ENCODE results near the gene CYSTM1.

Gene CYSTM1

GRCh38 chr5:140235791-140236551 lies 61.0 kb downstream of the CYSTM1 start:
- Histone ChIP-seq H3K36me3 (ENCODE audit: control insufficient read depth, insufficient read depth, low read length) (no peaks in the 10 kb centered on the region), H3K27ac (ENCODE audit: low read length) (no peak overlapping the region), H3K4me3 (ENCODE audit: low read length) (no peak overlapping the region), H3K27me3 (ENCODE audit: control insufficient read depth, insufficient read depth, low read length) (no peaks in the 10 kb centered on the region), H3K9me3 (ENCODE audit: control insufficient read depth, insufficient read depth, low read length) (no peaks in the 10 kb centered on the region), H3K4me1 (ENCODE audit: control insufficient read depth, insufficient read depth, low read length) (no peaks in the 10 kb centered on the region)
- no peak for DNase-seq (ENCODE audit: low read depth, low spot score)
- no CpG with 5 or more reads among the region's 11 CpGs for WGBS (ENCODE audit: insufficient coverage, insufficient read length)

DNA sequence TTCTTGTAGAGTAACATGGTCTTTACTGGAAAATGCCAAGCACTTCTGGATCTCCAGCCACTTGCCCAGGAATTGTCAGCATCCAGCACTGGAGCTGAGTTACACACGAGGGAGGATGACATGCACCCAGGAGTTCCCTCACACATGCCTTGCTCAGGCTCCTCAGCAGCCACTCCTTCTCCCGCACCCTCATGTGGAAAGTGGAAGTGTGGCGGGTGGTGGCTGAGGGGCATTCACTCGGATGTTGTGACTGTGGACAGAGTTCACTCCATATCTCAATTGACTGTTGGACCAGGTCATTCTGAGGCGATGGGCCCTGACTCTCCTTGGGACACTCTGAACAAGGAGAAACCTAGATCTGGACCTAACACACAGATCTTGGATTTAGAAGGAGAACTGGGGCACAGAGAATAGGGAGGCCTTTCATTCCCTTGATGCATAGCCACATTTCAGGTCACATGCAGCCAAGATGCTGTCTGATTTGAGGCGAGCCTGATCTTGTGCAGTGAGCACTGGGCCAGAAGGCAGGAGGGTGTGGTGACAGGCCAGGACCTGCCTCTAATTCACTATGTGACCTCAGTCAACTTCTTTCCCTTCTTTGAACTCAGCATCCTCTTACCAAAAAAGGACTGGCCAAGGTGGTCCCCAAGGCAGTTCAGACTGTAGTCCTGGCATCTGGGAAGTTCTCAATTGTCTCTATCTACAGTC lies 62.1 kb downstream of the CYSTM1 start:
- Histone ChIP-seq H3K4me1 (ENCODE audit: control insufficient read depth, insufficient read depth, low read length) (peaks cover 3% of the 10 kb centered on the region; the same call in 1 of the 2 replicates), H3K27me3 (ENCODE audit: control insufficient read depth, insufficient read depth, low read length) (no peaks in the 10 kb centered on the region), H3K36me3 (ENCODE audit: control insufficient read depth, insufficient read depth, low read length) (no peaks in the 10 kb centered on the region), H3K27ac (ENCODE audit: low read length) (no peak overlapping the region), H3K9me3 (ENCODE audit: control insufficient read depth, insufficient read depth, low read length) (no peaks in the 10 kb centered on the region), H3K4me3 (ENCODE audit: low read length) (no peak overlapping the region)
- DNase-seq (ENCODE audit: low read depth, low spot score), result no peak
- no CpG with 5 or more reads among the region's 6 CpGs for WGBS (ENCODE audit: insufficient coverage, insufficient read length)

GRCh38 chr5:140238756-140239155 lies 63.8 kb downstream of the CYSTM1 start:
- no peaks in the 10 kb centered on the region for H3K9me3 ChIP-seq (ENCODE audit: control insufficient read depth, insufficient read depth, low read length)
- H3K36me3 ChIP-seq (ENCODE audit: control insufficient read depth, insufficient read depth, low read length), result no peaks in the 10 kb centered on the region
- no peaks in the 10 kb centered on the region for H3K27me3 ChIP-seq (ENCODE audit: control insufficient read depth, insufficient read depth, low read length)
- H3K4me3 ChIP-seq (ENCODE audit: low read length), result no peak overlapping the region
- no CpG with 5 or more reads among the region's 6 CpGs for WGBS (ENCODE audit: insufficient coverage, insufficient read length)
- DNase-seq (ENCODE audit: low read depth, low spot score), result no peak
- peaks cover 3% of the 10 kb centered on the region; the same call in 1 of the 2 replicates for H3K4me1 ChIP-seq (ENCODE audit: control insufficient read depth, insufficient read depth, low read length)
- no peak overlapping the region for H3K27ac ChIP-seq (ENCODE audit: low read length)

GRCh38 chr5:140239461-140239860 lies 64.5 kb downstream of the CYSTM1 start:
- Histone ChIP-seq H3K4me1 (ENCODE audit: control insufficient read depth, insufficient read depth, low read length) (peaks cover 3% of the 10 kb centered on the region; the same call in 1 of the 2 replicates), H3K4me3 (ENCODE audit: low read length) (no peak overlapping the region), H3K27ac (ENCODE audit: low read length) (no peak overlapping the region), H3K27me3 (ENCODE audit: control insufficient read depth, insufficient read depth, low read length) (no peaks in the 10 kb centered on the region), H3K36me3 (ENCODE audit: control insufficient read depth, insufficient read depth, low read length) (no peaks in the 10 kb centered on the region), H3K9me3 (ENCODE audit: control insufficient read depth, insufficient read depth, low read length) (no peaks in the 10 kb centered on the region)
- no CpG with 5 or more reads among the region's 5 CpGs for WGBS (ENCODE audit: insufficient coverage, insufficient read length)
- no peak for DNase-seq (ENCODE audit: low read depth, low spot score)

GRCh38 chr5:140239939-140240700 lies 65.1 kb downstream of the CYSTM1 start:
- H3K36me3 ChIP-seq (ENCODE audit: control insufficient read depth, insufficient read depth, low read length), result no peaks in the 10 kb centered on the region; the same call in 1 of the 2 replicates
- peak; percentile 60 for DNase-seq (ENCODE audit: low read depth, low spot score)
- peaks cover 3% of the 10 kb centered on the region; the same call in 1 of the 2 replicates for H3K4me1 ChIP-seq (ENCODE audit: control insufficient read depth, insufficient read depth, low read length)
- H3K27me3 ChIP-seq (ENCODE audit: control insufficient read depth, insufficient read depth, low read length), result no peaks in the 10 kb centered on the region
- no peak overlapping the region for H3K4me3 ChIP-seq (ENCODE audit: low read length)
- H3K27ac ChIP-seq (ENCODE audit: low read length), result no peak overlapping the region
- H3K9me3 ChIP-seq (ENCODE audit: control insufficient read depth, insufficient read depth, low read length), result no peaks in the 10 kb centered on the region
- no CpG with 5 or more reads among the region's 11 CpGs for WGBS (ENCODE audit: insufficient coverage, insufficient read length)

GRCh38 chr5:140240987-140241706 lies 66.2 kb downstream of the CYSTM1 start:
- Histone ChIP-seq H3K36me3 (ENCODE audit: control insufficient read depth, insufficient read depth, low read length) (no peaks in the 10 kb centered on the region; the same call in 1 of the 2 replicates), H3K4me1 (ENCODE audit: control insufficient read depth, insufficient read depth, low read length) (peaks cover 3% of the 10 kb centered on the region; the same call in 1 of the 2 replicates), H3K27ac (ENCODE audit: low read length) (no peak overlapping the region), H3K4me3 (ENCODE audit: low read length) (no peak overlapping the region), H3K27me3 (ENCODE audit: control insufficient read depth, insufficient read depth, low read length) (no peaks in the 10 kb centered on the region), H3K9me3 (ENCODE audit: control insufficient read depth, insufficient read depth, low read length) (no peaks in the 10 kb centered on the region)
- DNase-seq (ENCODE audit: low read depth, low spot score), result no peak
- no CpG with 5 or more reads among the region's 9 CpGs for WGBS (ENCODE audit: insufficient coverage, insufficient read length)

DNA sequence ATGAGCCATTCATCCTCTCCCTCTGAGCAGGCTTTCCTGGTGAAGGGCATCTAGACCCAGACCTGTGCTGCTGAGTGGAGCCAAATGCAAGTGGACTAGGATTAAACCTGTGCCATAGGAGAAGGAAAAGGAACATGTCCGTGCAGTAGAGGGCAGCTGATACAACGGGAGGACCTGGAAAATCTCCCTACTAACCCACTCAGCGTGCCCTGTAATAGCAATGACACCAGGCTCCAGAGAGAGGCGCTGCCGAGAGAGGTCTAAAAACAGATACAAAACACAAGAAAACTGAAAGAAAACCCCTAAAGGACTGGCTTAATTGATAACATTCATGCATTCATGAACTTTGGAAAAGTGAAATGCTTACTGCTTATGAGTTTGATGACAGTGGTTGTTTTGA lies 67.1 kb downstream of the CYSTM1 start:
- Histone ChIP-seq H3K36me3 (ENCODE audit: control insufficient read depth, insufficient read depth, low read length) (no peaks in the 10 kb centered on the region; the same call in 1 of the 2 replicates), H3K9me3 (ENCODE audit: control insufficient read depth, insufficient read depth, low read length) (no peaks in the 10 kb centered on the region), H3K4me3 (ENCODE audit: low read length) (no peak overlapping the region), H3K27ac (ENCODE audit: low read length) (no peak overlapping the region), H3K27me3 (ENCODE audit: control insufficient read depth, insufficient read depth, low read length) (no peaks in the 10 kb centered on the region), H3K4me1 (ENCODE audit: control insufficient read depth, insufficient read depth, low read length) (peaks cover 3% of the 10 kb centered on the region; the same call in 1 of the 2 replicates)
- peak; percentile 18 for DNase-seq (ENCODE audit: low read depth, low spot score)
- no CpG with 5 or more reads among the region's 5 CpGs for WGBS (ENCODE audit: insufficient coverage, insufficient read length)

DNA sequence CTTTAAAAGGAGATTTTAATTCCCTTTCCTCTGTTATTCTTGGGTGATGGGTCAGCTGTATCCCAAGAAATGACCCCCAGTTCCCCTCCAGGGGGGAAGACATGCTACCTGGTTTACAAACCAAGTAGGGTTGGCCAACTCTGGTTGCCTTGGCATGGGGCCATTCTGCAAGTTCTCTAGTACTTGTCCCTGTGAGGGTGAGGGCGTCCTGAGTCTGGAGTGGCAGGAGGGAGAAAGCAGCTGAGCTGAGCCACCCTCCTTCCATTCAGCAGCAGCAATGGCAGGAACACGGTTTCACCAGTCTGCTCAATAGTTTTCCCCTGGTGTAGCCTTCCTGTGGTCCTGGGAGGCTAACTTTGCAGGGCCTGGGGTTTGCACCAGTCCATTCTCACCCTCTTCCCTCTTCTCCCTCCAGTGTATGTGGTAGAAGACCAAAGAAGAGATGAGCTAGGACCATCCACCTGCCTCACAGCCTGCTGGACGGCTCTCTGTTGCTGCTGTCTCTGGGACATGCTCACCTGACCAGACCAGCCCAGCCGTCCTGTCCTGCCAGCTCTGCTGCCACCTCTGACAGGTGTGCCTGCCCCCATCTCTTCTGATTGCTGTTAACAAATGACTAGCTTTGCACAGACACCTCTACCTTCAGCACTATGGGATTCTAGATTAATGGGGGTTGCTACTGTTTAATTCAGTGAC lies 68.0 kb downstream of the CYSTM1 start:
- no peaks in the 10 kb centered on the region for H3K9me3 ChIP-seq (ENCODE audit: control insufficient read depth, insufficient read depth, low read length)
- H3K36me3 ChIP-seq (ENCODE audit: control insufficient read depth, insufficient read depth, low read length), result no peaks in the 10 kb centered on the region; the same call in 1 of the 2 replicates
- H3K27me3 ChIP-seq (ENCODE audit: control insufficient read depth, insufficient read depth, low read length), result no peaks in the 10 kb centered on the region
- H3K4me1 ChIP-seq (ENCODE audit: control insufficient read depth, insufficient read depth, low read length), result peaks cover 3% of the 10 kb centered on the region; the same call in 1 of the 2 replicates
- DNase-seq (ENCODE audit: low read depth, low spot score), result no peak
- H3K27ac ChIP-seq (ENCODE audit: low read length), result no peak overlapping the region
- WGBS (ENCODE audit: insufficient coverage, insufficient read length), result no CpG with 5 or more reads among the region's 4 CpGs
- H3K4me3 ChIP-seq (ENCODE audit: low read length), result no peak overlapping the region

- WGBS (ENCODE audit: insufficient coverage, insufficient read length), result no CpG with 5 or more reads among the region's 4 CpGs
- no peak overlapping the region for H3K27ac ChIP-seq (ENCODE audit: low read length)
Observed at GRCh38 chr5:140243706-140244250, 68.8 kb downstream of the CYSTM1 start.

More at GRCh38 chr5:140243706-140244250, 68.8 kb downstream of the CYSTM1 start:
- Histone ChIP-seq H3K36me3 (ENCODE audit: control insufficient read depth, insufficient read depth, low read length) (no peaks in the 10 kb centered on the region; the same call in 1 of the 2 replicates), H3K27me3 (ENCODE audit: control insufficient read depth, insufficient read depth, low read length) (no peaks in the 10 kb centered on the region), H3K4me3 (ENCODE audit: low read length) (no peak overlapping the region), H3K9me3 (ENCODE audit: control insufficient read depth, insufficient read depth, low read length) (no peaks in the 10 kb centered on the region), H3K4me1 (ENCODE audit: control insufficient read depth, insufficient read depth, low read length) (peaks cover 3% of the 10 kb centered on the region; the same call in 1 of the 2 replicates)
- no peak for DNase-seq (ENCODE audit: low read depth, low spot score)

Measured in iPS DF 6.9 (cell line).